Uterus (tissue), 4 donors: ENCODE measurements around the gene DDR2. TPM values are rescaled to one million over a fixed set of nuclear protein-coding genes. Genes with fewer than 3 reads are reported as not detected.

Source experiments
- DNase-seq, 2 donors: peaks; one replicate each; pipeline ENCODE4 v3.0.0-alpha.2; 2019 to 2020
- H3K27ac ChIP-seq, 2 donors: fragments of 200-600 bp; sonication (generic); 1 replicate in 1 of 2; 2 replicates in 1 of 2; pipeline ENCODE4 v1.5.1; 2016 to 2018
- H3K27me3 ChIP-seq, 2 donors: fragments of 200-600 bp; sonication (generic); one replicate each; pipeline ENCODE4 v1.5.1; 2018 to 2019; ENCODE audit warnings: control low read depth in 1 of 2
- H3K36me3 ChIP-seq, 2 donors: fragments of 200-600 bp; sonication (generic); one replicate each; pipeline ENCODE4 v1.5.1; 2019; ENCODE audit warnings: control low read depth in 1 of 2
- H3K4me1 ChIP-seq, 2 donors: fragments of 200-600 bp; sonication (generic); one replicate each; pipeline ENCODE4 v1.5.1; 2018 to 2019; ENCODE audit warnings: control low read depth in 1 of 2
- H3K4me3 ChIP-seq, 2 donors: fragments of 200-600 bp; sonication (generic); 1 replicate in 1 of 2; 2 replicates in 1 of 2; pipeline ENCODE4 v1.5.1; 2018 to 2019; ENCODE audit warnings: mild to moderate bottlenecking in 1 of 2
- H3K9me3 ChIP-seq, 2 donors: fragments of 200-600 bp; sonication (generic); one replicate each; pipeline ENCODE4 v1.5.1; 2019; ENCODE audit warnings: control low read depth in 1 of 2
- CTCF ChIP-seq, 4 experiments: fragments of 200-600 bp in 2 of 4; fragments of 450-650 bp in 2 of 4; sonication (generic) in 2 of 4; IDR thresholded peaks; one replicate each; pipeline ENCODE4 v1.5.1; 2016 to 2019; ENCODE audit warnings: antibody characterized with exemption in 4 of 4, mild to moderate bottlenecking in 2 of 4, moderate library complexity in 1 of 4
- POLR2A ChIP-seq, 2 donors: fragments of 450-650 bp; IDR thresholded peaks; one replicate each; pipeline ENCODE4 v1.6.1; 2016; ENCODE audit warnings: antibody characterized with exemption in 2 of 2, mild to moderate bottlenecking in 1 of 2, moderate library complexity in 1 of 2
- intact Hi-C: fragments of 100-400 bp; cut with DNase I; formaldehyde crosslinking; loops from one replicate; pipeline ENCODE4 v1.15.1; 2023; ENCODE audit warnings: low total_unique reads
- total RNA-seq, 4 donors: library from RNA; depleted of rRNA in 3 of 4; stranded (reverse); fragments of >200 nt in 3 of 4; gene quantifications; one replicate each; pipeline versions ENCODE4 v1.1.0 to v1.2.4, GENCODE V29; 2014 to 2023
- donor health status: DM: yes; HTN: yes; CAD: no.

DDR2 gene
- total RNA-seq, 4 donors from 2014 or later = 40.0 to 134 (median 74.7) TPM

GRCh38 chr1:162717548-162718184 is 85.4 kb downstream of the DDR2 start:
- H3K4me3 ChIP-seq = no peak overlapping the region
- intact Hi-C loops = no loop called here

GRCh38 chr1:162719678-162720077 is 87.4 kb downstream of the DDR2 start:
- TF ChIP-seq CTCF (IDR thresholded peaks at IDR 0.05) (no peak), POLR2A (IDR thresholded peaks at IDR 0.05) (no peak)
- no peaks in the 10 kb centered on the region for H3K9me3 ChIP-seq
- H3K4me3 ChIP-seq = no peak overlapping the region
- no peaks in the 10 kb centered on the region for H3K4me1 ChIP-seq
- H3K27me3 ChIP-seq = no peaks in the 10 kb centered on the region
- no peak overlapping the region for H3K27ac ChIP-seq
- no peaks in the 10 kb centered on the region for H3K36me3 ChIP-seq
- intact Hi-C loops = no loop called here
- no peak for DNase-seq

More at GRCh38 chr1:162717548-162718184, 85.4 kb downstream of the DDR2 start:
- TF ChIP-seq CTCF (IDR thresholded peaks at IDR 0.05) = no peak
- no peak for TF ChIP-seq POLR2A (IDR thresholded peaks at IDR 0.05)
- no peaks in the 10 kb centered on the region for H3K9me3 ChIP-seq
- no peaks in the 10 kb centered on the region for H3K27me3 ChIP-seq
- no peaks in the 10 kb centered on the region for H3K4me1 ChIP-seq
- H3K27ac ChIP-seq = no peak overlapping the region
- no peak for DNase-seq
- H3K36me3 ChIP-seq = no peaks in the 10 kb centered on the region

GRCh38 chr1:162720996-162721395 is 88.7 kb downstream of the DDR2 start:
- TF ChIP-seq CTCF (IDR thresholded peaks at IDR 0.05) = no peak
- no peak for TF ChIP-seq POLR2A (IDR thresholded peaks at IDR 0.05)
- Histone ChIP-seq H3K4me3 (no peak overlapping the region), H3K27ac (no peak overlapping the region), H3K36me3 (no peaks in the 10 kb centered on the region), H3K4me1 (no peaks in the 10 kb centered on the region), H3K27me3 (no peaks in the 10 kb centered on the region), H3K9me3 (no peaks in the 10 kb centered on the region)
- no peak for DNase-seq
- intact Hi-C loops = no loop called here

- intact Hi-C loops = no loop called here
These were observed 89.2 kb downstream of the DDR2 start for GRCh38 chr1:162721471-162721870.

GRCh38 chr1:162722036-162722435 is 89.8 kb downstream of the DDR2 start:
- Histone ChIP-seq H3K4me1 (no peaks in the 10 kb centered on the region), H3K27ac (no peak overlapping the region), H3K4me3 (no peak overlapping the region), H3K27me3 (no peaks in the 10 kb centered on the region), H3K9me3 (no peaks in the 10 kb centered on the region), H3K36me3 (no peaks in the 10 kb centered on the region)
- TF ChIP-seq CTCF (IDR thresholded peaks at IDR 0.05) = no peak
- no peak for TF ChIP-seq POLR2A (IDR thresholded peaks at IDR 0.05)
- intact Hi-C loops = no loop called here
- DNase-seq = no peak

More at GRCh38 chr1:162721471-162721870, 89.2 kb downstream of the DDR2 start:
- Histone ChIP-seq H3K36me3 (no peaks in the 10 kb centered on the region), H3K4me3 (no peak overlapping the region), H3K4me1 (no peaks in the 10 kb centered on the region), H3K27ac (no peak overlapping the region), H3K27me3 (no peaks in the 10 kb centered on the region), H3K9me3 (no peaks in the 10 kb centered on the region)
- no peak for TF ChIP-seq POLR2A (IDR thresholded peaks at IDR 0.05)
- no peak for DNase-seq
